Measurements from ENCODE around the gene ACTL9. TPM values are rescaled to one million over a fixed set of nuclear protein-coding genes. Genes with fewer than 3 reads are reported as not detected.

ACTL9 gene
- total RNA-seq, 2 donors from 2014 or later = not detected

DNA sequence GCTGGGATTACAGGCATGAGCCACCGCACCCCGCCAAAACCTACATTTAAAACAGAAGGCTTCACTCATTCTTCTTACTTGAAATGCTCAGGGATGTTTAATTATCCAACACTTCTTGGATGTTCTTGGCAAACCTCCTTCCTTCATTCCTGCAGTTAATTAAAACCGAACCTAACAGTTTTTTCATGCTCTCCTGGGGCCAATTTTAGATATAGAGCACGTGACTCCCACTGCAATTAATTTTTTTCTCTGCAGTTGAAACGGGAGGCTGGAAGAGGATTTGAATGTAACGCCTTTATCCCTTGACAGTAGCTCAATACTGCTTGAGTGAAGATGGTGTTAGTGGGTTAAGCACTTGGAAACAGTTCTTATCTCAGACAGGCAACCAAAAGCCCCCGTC, 4.6 kb upstream of the ACTL9 start:
- Histone ChIP-seq H3K4me3 (ENCODE audit: low read length) (no peak overlapping the region), H3K9me3 (ENCODE audit: control insufficient read depth, low read length) (no peaks in the 10 kb centered on the region), H3K9ac (ENCODE audit: extremely low read depth, low read length, poor library complexity, severe bottlenecking) (no peak overlapping the region), H3K27me3 (ENCODE audit: control insufficient read depth, insufficient read depth, low read length, poor library complexity, severe bottlenecking) (no peaks in the 10 kb centered on the region), H3K4me1 (ENCODE audit: control insufficient read depth, insufficient read depth, low read length) (no peaks in the 10 kb centered on the region), H3K36me3 (ENCODE audit: control insufficient read depth, insufficient read depth, low read length) (no peaks in the 10 kb centered on the region), H3K27ac (ENCODE audit: low read depth, low read length) (no peak overlapping the region)
- H3K36me3 Mint-ChIP-seq (ENCODE audit: low read depth) = no peaks in the 10 kb centered on the region
- 70 to 77% methylated on average over 7 of the region's 7 CpGs for WGBS, 2 experiments (ENCODE audit: insufficient coverage in 1 of 2, insufficient read length in 1 of 2)
- no peak overlapping the region for H3K4me3 Mint-ChIP-seq
- peaks cover 9% of the 10 kb centered on the region for H3K9me3 Mint-ChIP-seq
- no peak for DNase-seq
- peaks cover 9% of the 10 kb centered on the region for H3K27me3 Mint-ChIP-seq (ENCODE audit: insufficient read depth)
- no peaks in the 10 kb centered on the region for H3K4me1 Mint-ChIP-seq
- H3K27ac Mint-ChIP-seq = no peak overlapping the region
- TF ChIP-seq, protein P1, sequence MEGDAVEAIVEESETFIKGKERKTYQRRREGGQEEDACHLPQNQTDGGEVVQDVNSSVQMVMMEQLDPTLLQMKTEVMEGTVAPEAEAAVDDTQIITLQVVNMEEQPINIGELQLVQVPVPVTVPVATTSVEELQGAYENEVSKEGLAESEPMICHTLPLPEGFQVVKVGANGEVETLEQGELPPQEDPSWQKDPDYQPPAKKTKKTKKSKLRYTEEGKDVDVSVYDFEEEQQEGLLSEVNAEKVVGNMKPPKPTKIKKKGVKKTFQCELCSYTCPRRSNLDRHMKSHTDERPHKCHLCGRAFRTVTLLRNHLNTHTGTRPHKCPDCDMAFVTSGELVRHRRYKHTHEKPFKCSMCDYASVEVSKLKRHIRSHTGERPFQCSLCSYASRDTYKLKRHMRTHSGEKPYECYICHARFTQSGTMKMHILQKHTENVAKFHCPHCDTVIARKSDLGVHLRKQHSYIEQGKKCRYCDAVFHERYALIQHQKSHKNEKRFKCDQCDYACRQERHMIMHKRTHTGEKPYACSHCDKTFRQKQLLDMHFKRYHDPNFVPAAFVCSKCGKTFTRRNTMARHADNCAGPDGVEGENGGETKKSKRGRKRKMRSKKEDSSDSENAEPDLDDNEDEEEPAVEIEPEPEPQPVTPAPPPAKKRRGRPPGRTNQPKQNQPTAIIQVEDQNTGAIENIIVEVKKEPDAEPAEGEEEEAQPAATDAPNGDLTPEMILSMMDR (conservative IDR thresholded peaks at IDR 0.05) = no peak

DNA sequence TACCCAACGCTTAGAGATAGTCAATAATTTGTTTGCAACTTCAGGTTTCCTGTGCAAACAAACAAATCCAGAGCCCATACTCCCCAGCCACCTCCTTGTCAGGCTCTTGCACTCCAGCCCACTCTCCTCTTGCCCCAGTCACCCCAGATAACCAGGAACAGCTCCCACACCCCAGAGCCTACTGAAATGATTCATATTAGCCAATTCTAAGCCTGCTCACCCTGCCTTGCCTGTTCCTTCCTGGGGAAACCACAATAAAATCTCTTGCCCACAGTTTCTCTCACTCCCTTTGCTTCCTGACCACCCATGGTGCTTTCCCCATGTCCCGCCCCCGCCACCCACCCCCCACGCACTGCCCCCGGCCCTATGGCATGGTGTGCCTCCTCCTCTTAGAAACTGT, 3.8 kb upstream of the ACTL9 start:
- DNase-seq = no peak
- H3K4me3 Mint-ChIP-seq = no peak overlapping the region
- WGBS, 2 experiments (ENCODE audit: insufficient coverage in 1 of 2, insufficient read length in 1 of 2) = 29 to 60% methylated on average over 1 of the region's 5 CpGs
- H3K36me3 ChIP-seq (ENCODE audit: control insufficient read depth, insufficient read depth, low read length) = no peaks in the 10 kb centered on the region
- H3K9me3 Mint-ChIP-seq = peaks cover 7% of the 10 kb centered on the region
- H3K27me3 Mint-ChIP-seq (ENCODE audit: insufficient read depth) = peaks cover 14% of the 10 kb centered on the region
- no peaks in the 10 kb centered on the region for H3K9me3 ChIP-seq (ENCODE audit: control insufficient read depth, low read length)
- H3K9ac ChIP-seq (ENCODE audit: extremely low read depth, low read length, poor library complexity, severe bottlenecking) = no peak overlapping the region
- H3K4me3 ChIP-seq (ENCODE audit: low read length) = no peak overlapping the region
- TF ChIP-seq, protein P1 (conservative IDR thresholded peaks at IDR 0.05) = no peak
- no peaks in the 10 kb centered on the region for H3K4me1 ChIP-seq (ENCODE audit: control insufficient read depth, insufficient read depth, low read length)
- H3K4me1 Mint-ChIP-seq = no peaks in the 10 kb centered on the region
- no peaks in the 10 kb centered on the region for H3K36me3 Mint-ChIP-seq (ENCODE audit: low read depth)
- H3K27ac ChIP-seq (ENCODE audit: low read depth, low read length) = no peak overlapping the region
- no peak overlapping the region for H3K27ac Mint-ChIP-seq
- no peaks in the 10 kb centered on the region for H3K27me3 ChIP-seq (ENCODE audit: control insufficient read depth, insufficient read depth, low read length, poor library complexity, severe bottlenecking)

DNA sequence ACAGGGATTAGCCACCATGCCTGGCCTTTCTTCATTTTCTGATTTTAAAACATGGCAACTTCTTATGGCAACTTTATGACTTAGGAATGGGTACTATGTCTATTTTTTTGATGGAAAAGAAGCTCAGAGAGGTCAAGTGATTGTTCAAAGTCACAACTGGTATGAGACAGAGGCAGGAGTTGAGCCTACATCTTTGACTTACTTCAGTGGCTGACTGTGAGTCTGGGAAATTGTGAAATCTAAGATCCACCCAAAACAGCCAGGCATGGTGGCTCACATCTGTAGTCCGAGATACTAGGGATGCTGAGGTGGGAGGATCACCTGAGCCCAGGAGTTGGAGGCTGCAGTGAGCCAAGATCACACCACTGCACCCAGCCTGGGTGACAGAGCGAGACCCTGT, 2.4 kb upstream of the ACTL9 start:
- Mint-ChIP-seq H3K9me3 (peaks cover 7% of the 10 kb centered on the region), H3K36me3 (ENCODE audit: low read depth) (no peaks in the 10 kb centered on the region), H3K4me1 (no peaks in the 10 kb centered on the region), H3K27me3 (ENCODE audit: insufficient read depth) (peaks cover 23% of the 10 kb centered on the region), H3K27ac (no peak overlapping the region), H3K4me3 (no peak overlapping the region)
- Histone ChIP-seq H3K4me3 (ENCODE audit: low read length) (no peak overlapping the region), H3K36me3 (ENCODE audit: control insufficient read depth, insufficient read depth, low read length) (no peaks in the 10 kb centered on the region), H3K4me1 (ENCODE audit: control insufficient read depth, insufficient read depth, low read length) (no peaks in the 10 kb centered on the region), H3K9me3 (ENCODE audit: control insufficient read depth, low read length) (no peaks in the 10 kb centered on the region), H3K27ac (ENCODE audit: low read depth, low read length) (no peak overlapping the region), H3K27me3 (ENCODE audit: control insufficient read depth, insufficient read depth, low read length, poor library complexity, severe bottlenecking) (no peaks in the 10 kb centered on the region), H3K9ac (ENCODE audit: extremely low read depth, low read length, poor library complexity, severe bottlenecking) (no peak overlapping the region)
- TF ChIP-seq, protein P1 (conservative IDR thresholded peaks at IDR 0.05) = no peak
- DNase-seq = no peak
- 50 to 83% methylated on average over 1 to 2 of the region's 2 CpGs for WGBS, 2 experiments (ENCODE audit: insufficient coverage in 1 of 2, insufficient read length in 1 of 2)

Data from endodermal cell (in vitro differentiated cells).